Measurements from ENCODE around the gene DNM3.

DNA sequence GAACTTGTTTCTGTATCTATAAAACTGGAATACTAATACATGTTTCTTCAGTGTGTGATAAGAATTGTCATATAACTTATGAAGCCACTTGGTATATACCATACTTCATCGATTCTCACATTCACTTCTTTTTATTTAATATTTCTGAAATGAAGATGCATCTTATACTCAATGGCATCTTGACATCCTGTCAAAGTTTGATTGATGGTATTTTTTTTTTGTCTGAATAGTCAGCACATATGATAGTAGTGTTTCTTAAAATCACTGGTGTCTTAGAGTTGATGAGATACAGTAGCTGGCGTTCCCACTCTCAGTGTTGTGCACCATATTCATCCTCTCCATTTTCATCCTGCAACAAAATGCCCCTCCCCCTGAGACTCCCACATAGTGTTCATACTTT is 544.7 kb downstream of the DNM3 start:
- no peak for TF ChIP-seq EZH2phosphoT487 (IDR thresholded peaks at IDR 0.05; ENCODE audit: insufficient read depth, low read depth)
- no peak for TF ChIP-seq EZH2 (IDR thresholded peaks at IDR 0.05; ENCODE audit: insufficient read depth, poor library complexity, severe bottlenecking)

Data from GM23248 (cell line).